COLO668 (cell line): Measurements from ENCODE around the gene RIT2.

Source experiments
- DNase-seq: peaks from one replicate; lab custom pipeline; 2025; ENCODE audit not compliant: unreplicated experiment; lab: John Stamatoyannopoulos, UW

Gene RIT2

DNA sequence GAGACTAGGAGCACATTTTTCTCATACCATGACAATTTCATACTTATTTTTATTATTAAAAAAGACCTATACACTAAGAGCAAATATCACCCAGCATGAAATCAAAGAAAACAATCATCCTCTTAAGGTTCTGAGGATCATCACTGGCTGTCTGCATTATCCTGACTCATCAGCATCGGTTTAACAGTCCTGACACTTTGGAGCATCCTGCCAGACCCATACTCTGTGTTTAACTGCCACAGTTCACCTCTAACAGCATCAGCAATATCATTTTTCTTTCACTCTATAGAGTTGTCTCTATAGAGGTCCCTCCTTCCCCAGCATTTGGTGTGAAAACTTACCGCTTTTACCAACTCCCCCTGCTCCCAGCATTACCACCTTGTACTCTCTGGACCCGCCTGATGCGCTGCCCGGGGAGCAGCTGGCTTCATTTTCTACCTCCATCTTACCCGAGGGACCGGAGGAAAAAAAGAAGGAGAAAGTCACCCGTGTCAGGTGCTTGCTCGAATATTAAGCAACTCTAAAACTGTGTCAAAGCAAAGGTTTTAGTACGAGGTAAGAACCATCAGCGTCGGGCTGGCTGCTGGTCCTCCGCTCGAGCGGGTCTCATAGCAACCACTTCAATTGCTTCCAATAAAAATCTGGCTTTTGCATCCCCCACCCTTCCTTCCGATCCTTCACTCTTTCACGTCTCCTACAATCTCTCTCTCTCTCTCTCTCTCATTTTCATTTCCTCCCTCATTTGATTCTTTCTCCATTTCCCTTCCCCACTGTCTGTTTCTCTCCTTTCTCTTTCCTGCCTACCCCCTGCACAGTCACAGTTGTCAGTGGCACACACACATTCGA, at the start of gene RIT2:
Gene RIT2 (minus strand): TSS at position 610 of the 846 bp plus-strand sequence.
- DNase-seq, result no peak

DNA sequence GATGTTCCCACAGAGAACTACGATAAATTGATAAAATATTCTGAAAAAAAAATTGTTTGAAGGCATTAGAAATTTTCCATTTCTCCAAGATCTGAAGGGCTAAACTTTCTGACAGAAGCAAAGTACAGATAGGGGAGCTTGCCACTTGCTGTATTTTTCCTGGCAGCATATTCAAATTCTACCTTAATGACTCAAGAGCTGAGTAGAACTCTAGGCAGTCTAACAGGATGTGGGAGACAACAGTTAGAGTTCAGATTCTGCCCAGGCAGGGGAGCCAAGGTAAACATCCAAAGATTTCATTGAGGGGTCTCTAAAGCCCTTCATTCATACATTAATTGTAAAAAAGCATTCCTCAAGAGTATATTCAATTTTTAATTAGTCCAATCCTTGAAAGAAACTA, 46.0 kb upstream of the RIT2 start:
- DNase-seq, result no peak

DNA sequence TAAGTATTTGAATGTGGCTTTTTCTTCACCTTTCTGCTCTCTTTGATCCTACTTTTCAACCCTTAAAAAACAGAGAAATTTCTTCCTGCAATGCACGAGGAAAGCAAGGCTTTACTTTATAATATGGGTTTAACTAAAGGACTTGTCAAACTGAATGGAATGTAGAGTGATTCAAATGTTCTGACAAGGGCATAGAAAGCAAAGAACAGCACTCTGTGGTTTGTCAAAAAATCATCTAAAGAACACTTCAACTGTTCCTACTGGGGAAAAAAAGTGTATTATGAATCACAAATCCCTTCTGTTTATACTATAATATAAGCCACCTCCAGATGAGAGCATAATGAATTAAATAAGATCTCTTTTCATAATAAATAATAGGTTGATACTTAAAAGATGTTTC, 45.0 kb upstream of the RIT2 start:
- no peak for DNase-seq

DNA sequence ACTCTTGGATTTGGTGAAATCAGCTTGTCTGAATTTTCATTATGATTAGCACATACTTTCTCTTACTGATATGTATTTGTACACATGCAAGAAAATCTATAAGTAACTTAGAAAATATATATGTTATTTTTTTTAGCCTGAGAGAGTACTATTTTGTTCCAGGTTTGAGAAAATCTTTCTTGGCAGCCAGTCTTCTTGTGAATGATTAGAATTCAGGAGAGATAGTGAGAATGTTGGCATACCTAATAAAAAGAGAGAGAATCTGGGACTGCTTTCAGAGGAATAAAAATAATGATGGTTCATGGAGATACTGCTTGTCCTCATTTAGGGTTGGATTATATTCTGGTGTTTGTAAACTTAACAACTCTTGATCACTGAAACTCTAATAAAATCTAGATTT, 44.4 kb upstream of the RIT2 start:
- DNase-seq, result no peak

DNA sequence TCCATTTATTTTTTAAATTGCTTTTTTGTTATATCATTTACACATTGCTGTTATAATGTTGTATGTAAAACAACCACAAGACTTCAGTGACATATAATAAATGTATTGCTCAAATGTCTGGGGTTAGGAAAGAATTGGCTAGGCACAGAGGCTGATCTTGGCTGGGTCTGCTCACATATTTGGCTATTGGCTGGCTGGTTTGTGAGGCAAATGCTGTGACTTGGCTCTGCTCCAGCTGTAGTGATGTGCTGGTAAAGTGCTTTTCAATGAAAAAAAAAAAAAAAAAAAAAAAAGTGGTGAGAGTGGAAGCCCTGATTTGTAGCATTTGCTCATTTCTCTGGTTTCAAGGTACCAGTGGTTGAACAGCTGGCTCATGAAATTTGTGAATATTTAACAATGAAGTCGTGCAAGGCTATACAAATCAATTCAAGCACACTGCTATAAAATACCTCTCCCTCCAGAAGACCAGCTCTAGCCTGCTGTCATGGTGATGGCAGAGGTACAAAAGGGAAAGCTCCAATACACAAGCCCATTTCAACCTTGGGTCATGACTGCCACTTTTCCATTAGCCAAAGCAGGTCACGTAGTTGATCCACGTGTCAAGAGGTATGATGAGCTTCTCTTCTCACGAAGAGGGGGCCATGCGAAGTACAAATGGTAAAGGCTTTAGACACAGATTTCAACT, 43.7 kb upstream of the RIT2 start:
- no peak for DNase-seq

DNA sequence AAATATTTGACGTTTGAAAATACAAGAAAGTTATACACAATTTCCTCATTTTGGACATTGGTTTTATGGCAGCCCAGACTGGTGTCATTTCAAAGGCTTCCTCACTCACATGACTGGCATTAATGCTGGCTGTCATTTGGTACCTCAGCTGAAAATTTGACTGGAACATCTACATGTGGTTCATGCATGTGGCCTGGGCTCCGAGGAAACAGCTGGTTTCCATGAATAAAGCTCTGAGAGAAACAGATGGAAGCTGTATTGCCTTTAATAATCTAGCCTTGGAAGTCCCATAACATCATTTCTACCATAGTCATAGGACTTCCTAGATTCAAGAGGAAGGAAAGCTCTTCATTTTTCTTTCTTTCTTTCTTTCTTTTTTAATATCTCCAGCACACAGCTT, 42.9 kb upstream of the RIT2 start:
- DNase-seq, result no peak

DNA sequence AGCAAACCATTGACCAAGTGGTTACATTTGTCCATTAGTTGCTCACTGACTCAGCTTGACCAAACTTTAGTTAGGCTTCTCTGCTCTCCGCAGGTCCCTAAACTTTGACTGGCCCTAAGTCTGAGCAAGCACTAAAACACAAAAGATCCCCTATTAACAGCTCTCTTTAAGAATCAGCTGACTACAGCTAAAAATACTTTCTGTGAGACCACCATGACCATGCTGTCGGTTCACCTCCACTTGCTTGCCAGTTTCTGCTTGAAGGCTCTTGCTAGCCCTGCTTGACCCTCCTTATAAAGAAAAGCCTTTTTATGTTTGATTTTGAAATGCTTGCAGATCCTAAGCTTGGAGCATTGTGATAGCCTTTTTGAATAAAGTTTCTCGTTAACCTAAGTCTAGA, 40.4 kb upstream of the RIT2 start:
- DNase-seq, result no peak

DNA sequence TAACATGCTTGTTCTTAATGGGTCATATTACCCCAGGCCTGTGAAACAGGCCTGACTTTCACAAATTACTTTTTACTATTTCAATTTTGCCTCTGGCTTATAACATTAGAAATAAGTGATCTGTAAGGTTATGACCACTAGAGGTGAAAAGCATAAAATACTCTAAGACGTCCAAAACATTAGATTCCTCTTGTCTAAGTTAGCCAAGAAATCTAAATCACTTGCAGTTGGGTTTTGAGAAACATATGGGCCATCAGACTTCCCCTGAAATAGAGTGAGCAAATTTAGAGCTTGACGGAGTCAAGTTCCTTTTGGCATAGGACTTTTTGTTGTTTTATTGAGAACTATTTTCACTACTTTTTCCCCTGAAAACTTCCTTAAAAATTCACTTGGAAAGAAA, 32.7 kb upstream of the RIT2 start:
- no peak for DNase-seq

DNA sequence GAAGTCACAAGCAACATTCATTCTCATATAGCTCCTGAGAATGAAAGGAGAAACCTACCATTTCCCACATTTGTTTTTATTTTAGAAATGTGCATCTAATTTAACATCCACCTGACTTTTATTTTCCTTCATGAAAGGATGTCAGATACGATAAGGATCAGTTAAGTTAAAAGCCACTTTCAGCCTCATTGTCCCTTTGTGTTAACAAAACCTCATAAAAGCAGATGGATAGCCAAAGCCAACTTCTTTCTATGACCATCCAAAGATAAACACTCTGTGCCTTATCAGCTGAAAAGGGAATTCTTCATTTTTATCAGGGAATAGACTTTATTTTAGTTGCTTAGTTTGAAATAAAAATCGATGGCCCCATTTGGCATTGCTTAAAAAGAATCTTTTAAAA, 25.7 kb upstream of the RIT2 start:
- DNase-seq, result no peak

DNA sequence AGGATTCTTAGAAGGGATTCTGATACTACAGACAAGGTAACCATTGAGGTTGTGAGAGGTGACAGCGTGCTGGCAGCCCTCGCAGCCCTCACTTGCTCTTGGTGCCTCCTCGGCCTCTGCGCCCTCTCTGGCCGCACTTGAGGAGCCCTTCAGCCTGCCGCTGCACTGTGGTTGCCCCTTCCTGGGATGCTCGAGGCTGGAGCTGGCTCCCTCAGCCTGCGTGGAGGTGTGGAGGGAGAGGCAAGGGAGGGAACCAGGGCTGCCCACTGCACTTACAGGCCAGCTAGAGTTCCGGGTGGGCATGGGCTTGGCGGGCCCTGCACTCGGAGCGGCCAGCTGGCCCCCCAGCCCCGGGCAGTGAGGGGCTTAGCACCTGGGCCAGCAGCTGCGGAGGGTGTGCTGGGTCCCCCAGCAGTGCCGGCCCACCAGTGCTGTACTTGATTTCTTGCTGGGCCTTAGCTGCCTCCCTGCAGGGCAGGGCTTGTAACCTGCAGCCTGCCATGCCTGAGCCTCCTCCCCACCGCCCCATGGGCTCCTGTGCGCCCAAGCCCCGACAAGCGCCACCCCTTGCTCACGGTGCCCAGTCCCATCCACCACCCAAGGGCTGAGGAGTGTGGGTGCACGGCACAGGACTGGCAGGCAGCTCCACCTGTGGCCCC, 23.9 kb upstream of the RIT2 start:
- DNase-seq, result no peak

DNA sequence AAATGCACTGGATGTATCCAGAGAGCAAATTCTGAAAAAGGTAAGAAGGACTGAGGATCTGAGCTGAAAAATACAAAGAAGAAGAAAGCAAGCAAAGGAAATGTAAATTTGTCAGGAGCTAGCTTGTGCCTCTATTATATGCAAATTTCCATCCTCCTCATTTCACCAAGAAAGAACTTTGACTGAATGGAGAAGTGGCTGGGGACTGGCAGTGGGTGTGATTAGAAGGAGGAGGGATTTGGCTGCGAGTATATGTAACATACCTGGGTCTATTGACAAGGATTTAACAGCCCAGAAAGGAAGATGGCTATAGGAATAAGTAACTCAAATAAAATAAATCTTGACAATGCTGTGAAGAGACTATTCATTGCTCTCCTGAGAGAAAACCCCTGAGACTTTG, 19.4 kb upstream of the RIT2 start:
- DNase-seq, result no peak

DNA sequence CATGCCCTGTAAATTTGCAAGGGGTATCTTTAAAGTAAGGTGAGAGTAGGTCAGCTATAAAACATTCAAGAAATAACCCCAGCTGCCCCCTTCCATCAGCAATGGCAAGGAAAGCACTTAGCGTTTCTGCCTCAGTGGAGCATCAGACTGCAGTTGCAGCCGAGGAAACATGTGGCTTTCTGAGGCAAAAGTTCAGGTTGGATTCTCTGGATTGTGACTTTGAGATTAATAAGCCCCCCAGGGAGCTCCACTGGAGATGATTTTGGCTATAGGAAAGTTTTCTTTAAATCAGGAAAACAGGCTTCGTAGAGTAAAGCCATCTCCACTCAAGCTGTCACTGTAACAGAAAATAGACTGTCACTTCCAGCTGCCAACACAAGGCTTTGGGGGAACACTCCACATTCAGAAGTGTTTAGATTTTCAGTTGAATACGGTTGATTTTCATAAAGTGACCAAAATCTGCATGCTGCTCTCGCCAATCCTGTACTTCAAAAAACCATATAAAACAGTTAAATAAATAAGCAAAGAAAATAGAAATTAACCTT, 15.3 kb upstream of the RIT2 start:
- DNase-seq, result no peak

DNA sequence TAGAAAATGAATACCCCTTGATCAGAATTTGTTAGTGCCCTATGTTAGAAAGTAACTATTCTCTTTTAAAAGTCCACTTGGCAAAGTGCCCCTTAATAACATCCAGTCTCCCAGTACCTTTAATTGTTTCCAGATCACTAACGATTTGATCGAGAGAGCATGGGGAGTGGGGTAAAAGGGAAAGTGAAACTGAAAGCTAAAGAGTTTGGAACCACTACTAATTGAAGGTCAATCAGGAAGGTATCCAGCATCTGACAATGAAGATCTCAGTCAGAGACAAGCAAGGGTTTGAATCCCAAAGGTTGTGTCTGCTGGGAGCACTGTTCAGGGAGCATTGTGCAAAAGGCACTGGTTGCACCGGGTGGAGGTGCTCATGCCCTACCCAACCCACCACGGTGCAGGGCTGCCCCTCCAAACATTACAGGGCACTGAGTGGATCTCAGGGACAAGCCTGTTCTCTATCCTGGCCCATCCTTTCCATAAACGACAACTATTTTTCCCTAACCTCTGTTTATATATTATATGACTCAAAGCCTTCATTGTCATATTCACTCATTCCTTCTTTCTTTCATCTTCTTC, 14.6 kb upstream of the RIT2 start:
- DNase-seq, result no peak

DNA sequence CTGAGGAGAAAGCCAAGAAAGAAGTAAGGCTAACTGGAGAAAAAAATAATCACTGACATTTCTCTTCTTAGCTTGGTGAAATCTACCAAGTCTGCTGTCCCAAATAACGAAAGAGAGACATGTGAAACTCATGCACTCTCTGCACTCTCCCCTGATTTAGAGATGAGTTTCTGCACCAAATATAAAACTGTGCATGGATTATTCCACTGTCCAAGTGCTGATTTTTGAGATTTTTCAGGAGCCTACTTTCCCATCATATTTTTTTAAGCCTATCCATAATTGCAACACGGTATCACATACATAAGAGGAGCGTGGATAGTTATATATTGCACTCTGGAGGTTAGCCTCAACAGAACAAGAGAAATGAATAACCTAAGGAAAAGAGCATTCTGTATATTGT, 10.0 kb upstream of the RIT2 start:
- no peak for DNase-seq

DNA sequence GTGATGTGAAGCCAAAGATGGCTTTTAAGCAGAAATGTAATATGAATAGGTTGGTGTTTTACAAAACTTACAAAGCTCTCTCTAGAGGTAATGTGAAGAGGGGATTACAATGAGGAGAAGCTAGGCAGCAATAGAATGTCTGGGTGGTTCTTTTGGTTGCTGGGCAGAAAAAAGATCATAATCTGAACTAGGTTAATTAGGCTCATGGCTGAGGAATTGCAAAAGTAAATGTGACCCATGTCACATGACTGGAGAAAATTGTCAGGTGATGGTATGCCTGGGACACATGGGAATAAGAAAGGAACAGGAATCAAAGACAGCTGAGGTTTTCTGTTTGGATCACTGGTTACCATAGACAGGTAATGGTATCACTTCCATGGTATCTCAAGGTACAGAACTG, 7.5 kb upstream of the RIT2 start:
- DNase-seq, result no peak

DNA sequence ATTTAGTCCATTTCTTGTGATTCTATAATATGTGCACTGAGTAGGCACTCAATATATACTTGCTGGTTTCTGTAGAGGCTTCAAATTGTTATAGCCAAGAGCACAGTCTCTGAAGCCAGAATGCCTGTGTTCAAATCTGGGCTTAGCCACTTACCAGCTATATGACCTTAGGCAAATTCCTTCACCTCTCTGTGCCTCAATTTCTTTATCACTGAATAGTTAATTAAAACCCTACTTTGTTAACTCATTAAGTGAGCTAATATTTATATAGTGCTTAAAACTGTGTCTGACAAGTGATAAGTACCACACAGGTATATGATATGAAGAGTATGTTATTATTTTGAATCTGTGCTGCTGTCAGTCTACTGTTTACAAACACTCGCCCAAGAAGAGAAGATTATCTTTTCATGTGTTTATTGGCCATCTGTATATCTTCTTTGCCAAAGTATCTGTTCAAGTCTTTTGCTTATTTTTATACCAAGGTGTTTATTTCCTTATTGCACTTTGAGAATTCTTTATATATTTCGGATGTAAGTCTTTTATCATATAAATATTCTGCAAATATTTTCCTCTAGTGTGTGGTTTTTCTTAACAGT, 1.3 kb upstream of the RIT2 start:
- DNase-seq, result no peak

DNA sequence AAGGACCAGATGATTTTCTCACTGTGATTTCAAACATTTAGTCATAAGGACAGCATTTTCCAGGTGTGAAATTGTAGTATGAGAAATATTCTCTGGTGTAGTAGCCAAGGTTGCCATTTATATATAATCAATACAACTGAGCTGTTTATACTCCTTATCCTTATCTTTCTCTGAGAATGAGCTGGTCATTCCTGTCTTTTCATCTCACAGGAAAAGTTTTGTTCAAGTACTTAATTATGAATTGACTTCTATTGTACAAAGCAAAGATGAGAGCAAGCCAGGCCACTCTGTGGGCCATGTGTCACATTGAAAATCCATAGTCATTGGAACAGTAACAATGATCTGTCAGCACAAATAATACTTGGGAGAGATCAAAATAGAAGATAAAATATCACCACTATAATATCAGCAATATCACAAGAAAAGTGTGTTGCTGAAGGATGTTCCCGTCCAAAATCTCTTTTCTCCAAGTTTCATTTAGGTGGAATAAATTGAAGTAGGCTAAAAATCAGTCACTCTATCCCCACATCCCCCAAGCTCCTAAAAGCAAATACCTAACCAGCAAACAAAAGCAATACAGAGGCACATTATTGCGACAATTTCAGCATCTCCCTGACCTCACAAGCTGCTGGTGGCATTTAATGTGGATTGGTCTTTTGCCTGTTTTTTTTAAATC, 2.1 kb downstream of the RIT2 start:
- DNase-seq, result no peak

DNA sequence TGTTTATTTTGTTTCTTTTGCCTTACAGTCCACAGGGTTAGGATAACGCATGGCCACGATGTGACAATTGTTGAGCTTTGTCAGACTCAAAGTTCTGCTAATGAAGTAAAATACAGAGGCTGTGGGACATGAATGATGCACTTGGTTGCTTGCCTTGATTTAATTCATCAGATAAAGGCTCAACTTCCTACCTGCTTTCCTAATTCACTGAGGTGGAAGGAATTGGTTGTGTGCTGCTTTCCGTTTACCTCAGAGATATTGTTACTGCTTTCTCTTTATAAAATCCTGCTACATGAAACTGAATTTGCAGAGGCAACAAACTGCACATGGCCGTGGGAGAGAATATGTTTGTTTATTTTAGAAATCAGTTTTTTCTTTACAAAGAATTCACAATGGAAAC, 6.6 kb downstream of the RIT2 start:
- DNase-seq, result no peak

DNA sequence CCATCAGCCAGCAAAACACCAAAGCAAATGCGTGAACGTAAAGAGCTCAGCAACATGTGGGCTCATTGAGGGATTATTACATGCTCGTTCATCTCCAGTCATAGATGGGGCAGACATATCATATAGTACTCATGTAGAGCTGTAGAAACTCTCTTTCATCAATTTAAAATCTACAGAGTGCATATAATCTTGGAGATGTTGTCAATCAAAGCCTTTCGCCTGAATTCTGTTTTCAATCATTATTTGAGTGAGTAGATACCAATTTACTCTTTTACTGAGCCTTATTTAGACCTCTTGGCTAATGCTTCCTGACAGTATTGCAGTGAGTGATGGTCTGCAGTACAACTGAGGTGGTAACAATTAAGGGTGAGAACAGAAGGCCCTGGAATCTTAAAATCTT, 7.0 kb downstream of the RIT2 start:
- DNase-seq, result no peak

DNA sequence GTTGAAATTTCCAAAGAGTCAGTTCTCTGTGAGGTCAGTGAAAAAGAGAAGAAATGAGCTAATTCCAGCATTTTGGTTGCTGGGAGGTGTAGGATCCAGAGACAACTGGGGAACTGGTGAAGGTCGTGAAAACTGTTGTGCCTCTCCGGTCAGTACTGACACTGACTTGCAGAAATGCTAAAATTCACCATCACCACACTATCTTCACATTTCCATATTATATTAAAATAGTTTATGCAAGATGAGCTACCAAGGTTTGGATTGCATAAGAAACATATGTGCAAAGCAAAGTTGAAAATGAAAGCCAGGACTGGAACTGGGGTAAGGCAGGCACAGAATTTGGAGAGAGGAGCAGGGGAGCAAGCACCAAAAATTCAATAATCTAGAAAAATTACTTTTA, 21.8 kb downstream of the RIT2 start:
- no peak for DNase-seq

DNA sequence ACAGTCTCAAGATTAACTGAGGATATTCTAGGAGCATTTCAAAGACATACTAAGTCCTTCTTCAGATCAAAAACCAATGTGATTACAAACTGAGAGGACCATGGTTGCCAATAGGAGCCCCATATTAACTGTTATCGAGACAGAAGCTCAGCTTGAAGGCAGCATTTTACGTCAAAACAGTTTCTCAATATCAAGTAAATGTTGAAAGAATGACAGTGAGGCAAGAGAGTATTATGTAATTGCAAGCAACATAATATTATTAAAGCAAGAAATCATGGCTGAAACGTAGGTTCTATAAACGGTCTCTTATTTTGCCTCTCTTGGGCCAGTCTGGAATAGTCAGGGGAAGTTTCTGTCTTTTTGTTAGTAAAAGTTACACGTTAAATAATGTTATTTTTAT, 22.9 kb downstream of the RIT2 start:
- no peak for DNase-seq
